HepG2 (cell line): ENCODE results near the gene BOD1L1. TPM values are rescaled to one million over a fixed set of nuclear protein-coding genes. Genes with fewer than 3 reads are reported as not detected.

Experiments
- ATAC-seq: fragments of 200-7000 bp; cut with Tn5 transposase; 3 replicates; pipeline ENCODE4 v1.9.1; 2020; ENCODE audit warnings: mild to moderate bottlenecking, moderate library complexity
- BruUV-seq: library from RNA; stranded (reverse); fragments of 400-500 nt; replicated peaks from 2 replicates; lab custom pipeline; 2021; lab: Mats Ljungman, UMichigan
- CTCF ChIA-PET: fragments of 300-600 bp; formaldehyde crosslinking; extraction: SDS; loops from one replicate; lab custom pipeline; 2021; ENCODE audit warnings: low total read pairs, inconsistent platforms, low intra/inter-chr PET ratio; lab: Yijun Ruan, JAX
- POLR2A ChIA-PET: fragments of 350-600 bp; sonication (Branson Sonifier 250); formaldehyde crosslinking; loops from one replicate; lab custom pipeline; 2020; ENCODE audit warnings: antibody characterized with exemption, inconsistent platforms; lab: Yijun Ruan, JAX
- DNase-seq: peaks from one replicate; pipeline ENCODE4 v3.0.0-alpha.2; 2015; ENCODE audit warnings: low spot score
- FAIRE-seq: peaks from 3 replicates; lab custom pipeline; 2011; peaks lifted over from hg19 to GRCh38; lab: Jason Lieb, UNC
- H2AFZ ChIP-seq: one replicate; pipeline ENCODE4 v1.6.1; 2011; ENCODE audit warnings: low read length, inconsistent platforms
- H3K27ac ChIP-seq: fragments of 300-600 bp; 3 replicates; pipeline ENCODE4 v1.8.0; 2011; ENCODE audit warnings: mixed run types, mild to moderate bottlenecking, mixed read lengths, low read length, inconsistent platforms; ENCODE audit not compliant: insufficient read depth; ENCODE audit errors: extremely low read length
- H3K27me3 ChIP-seq, 2 experiments: fragments of 200-600 bp in 1 of 2; 2 replicates in 1 of 2; 3 replicates in 1 of 2; pipeline versions ENCODE4 v1.6.0 to v1.8.0; 2011; ENCODE audit warnings: low read length in 2 of 2, mild to moderate bottlenecking in 2 of 2, moderate library complexity in 2 of 2, inconsistent platforms in 1 of 2; ENCODE audit not compliant: insufficient read depth in 2 of 2, control insufficient read depth in 1 of 2
- H3K36me3 ChIP-seq, 2 experiments: fragments of 200-600 bp in 1 of 2; replicated peaks in 1 of 2; 2 replicates in 1 of 2; 3 replicates in 1 of 2; pipeline versions ENCODE4 v1.5.1 to v1.8.0; 2011; ENCODE audit warnings: low read length in 2 of 2, inconsistent platforms in 1 of 2; ENCODE audit not compliant: insufficient read depth in 2 of 2, control insufficient read depth in 1 of 2
- H3K4me1 ChIP-seq: 2 replicates; pipeline ENCODE4 v1.5.1; 2012; ENCODE audit warnings: low read length, inconsistent platforms; ENCODE audit not compliant: insufficient read depth
- H3K4me2 ChIP-seq: 2 replicates; pipeline ENCODE4 v1.6.0; 2011; ENCODE audit warnings: low read depth, low read length, inconsistent platforms
- H3K4me3 ChIP-seq, 3 experiments: fragments of 200-600 bp in 1 of 3; sonication (generic), shearing (Covaris generic) in 1 of 3; replicated peaks in 1 of 3; 2 replicates each; pipeline ENCODE4 v1.5.1; 2011 to 2016; ENCODE audit warnings: low read length in 3 of 3, inconsistent platforms in 2 of 3, low read depth in 2 of 3, mild to moderate bottlenecking in 2 of 3, control low read depth in 1 of 3, mixed read lengths in 1 of 3; ENCODE audit not compliant: insufficient read depth in 1 of 3
- H3K79me2 ChIP-seq: one replicate; pipeline ENCODE4 v1.6.1; 2011; ENCODE audit warnings: low read length, inconsistent platforms; ENCODE audit not compliant: insufficient read depth
- H3K9ac ChIP-seq: 2 replicates; pipeline ENCODE4 v1.6.0; 2011; ENCODE audit warnings: mild to moderate bottlenecking, low read depth, low read length, inconsistent platforms; ENCODE audit not compliant: insufficient read depth
- H3K9me3 ChIP-seq: 2 replicates; pipeline ENCODE4 v1.5.1; 2012; ENCODE audit warnings: mild to moderate bottlenecking, low read length
- H4K20me1 ChIP-seq: 2 replicates; pipeline ENCODE4 v1.6.0; 2011; ENCODE audit warnings: inconsistent platforms, mild to moderate bottlenecking, low read length, moderate library complexity; ENCODE audit not compliant: insufficient read depth
- ATF7-NPFF ChIP-seq: sonication (generic); formaldehyde crosslinking; IDR thresholded peaks from 2 replicates; pipeline ENCODE4 v1.8.1; 2023; ENCODE audit warnings: mild to moderate bottlenecking, low read depth, missing genetic modification reagents, moderate library complexity
- CSRNP1 ChIP-seq: sonication (generic); formaldehyde crosslinking; IDR thresholded peaks from 2 replicates; pipeline ENCODE4 v1.8.1; 2023; ENCODE audit warnings: mild to moderate bottlenecking, missing genetic modification reagents
- CSRNP2 ChIP-seq: sonication (generic); formaldehyde crosslinking; conservative IDR thresholded peaks from 2 replicates; pipeline ENCODE4 v1.8.0; 2022; ENCODE audit warnings: low read depth, missing genetic modification reagents
- MED13 ChIP-seq: sonication (generic); formaldehyde crosslinking; IDR thresholded peaks from 2 replicates; pipeline ENCODE4 v1.5.0; 2020; ENCODE audit warnings: missing genetic modification reagents
- PRPF4 ChIP-seq: fragments of 200-400 bp; formaldehyde crosslinking; IDR thresholded peaks from 2 replicates; pipeline ENCODE4 v1.6.1; 2016; ENCODE audit warnings: low read length, low read depth; ENCODE audit not compliant: poor library complexity, severe bottlenecking
- ZNF382 ChIP-seq: sonication (generic); formaldehyde crosslinking; IDR thresholded peaks from 2 replicates; pipeline ENCODE4 v1.5.0; 2020; ENCODE audit warnings: missing genetic modification reagents, mild to moderate bottlenecking, borderline replicate concordance
- ZNF577 ChIP-seq: sonication (generic); formaldehyde crosslinking; IDR thresholded peaks from 2 replicates; pipeline ENCODE4 v1.4.0; 2020; ENCODE audit warnings: mild to moderate bottlenecking, low read depth, missing genetic modification reagents, borderline replicate concordance
- ZUFSP ChIP-seq: sonication (generic); formaldehyde crosslinking; IDR thresholded peaks from 2 replicates; pipeline ENCODE4 v1.9.0; 2021; ENCODE audit warnings: missing genetic modification reagents, mild to moderate bottlenecking, borderline replicate concordance
- WGBS: methylation state at CpG from one replicate; pipeline ENCODE4 v1.1.6; 2017; ENCODE audit warnings: low lambda C conversion rate; 5-methylcytosine and 5-hydroxymethylcytosine counted together
- in situ Hi-C: cut with HindIII; loops from 2 replicates; pipeline ENCODE4 v1.10.0; 2017; ENCODE audit warnings: low pct_unique_long_range_greater_than_20kb; ENCODE audit not compliant: extremely low pct_ligation_motif_present
- intact Hi-C: fragments of 100-400 bp; cut with micrococcal nuclease; formaldehyde crosslinking; loops from one replicate; pipeline ENCODE4 v1.10.0; 2022; ENCODE audit not compliant: unreplicated experiment
- polyA plus RNA-seq, 8 experiments: library from polyadenylated mRNA; depleted of rRNA in 3 of 8; stranded (reverse) in 7 of 8; unstranded in 1 of 8; fragments of >200 nt; fragmentation: Illumina TruSeq in 4 of 8; extraction: Trizol in 4 of 8; gene quantifications; 2 replicates each; pipeline versions ENCODE4 v1.2.1 to v1.2.3, GENCODE V29; 2011 to 2016; ENCODE audit warnings: low read depth in 4 of 8, missing spikeins in 1 of 8, mixed read lengths in 1 of 8; ENCODE audit not compliant: insufficient read depth in 1 of 8
- total RNA-seq, 5 experiments: library from RNA; depleted of rRNA; stranded (reverse); fragments of >200 nt; fragmentation: Illumina TruSeq; extraction: Trizol; gene quantifications; 2 replicates each; pipeline ENCODE4 v1.2.3, GENCODE V29; 2016; ENCODE audit warnings: low read depth in 1 of 5

The BOD1L1 gene
- total and polyA plus RNA-seq, 2 of the 13 experiments (the other 11 are each of a cell fraction or from before 2014, with no cell fraction given) = 11.7 to 17.9 TPM

GRCh38 chr4:13580036-13580435, 47.5 kb downstream of the BOD1L1 start:
- peaks cover 17 to 61% of the 10 kb centered on the region in 2 experiments for H3K36me3 ChIP-seq

More at GRCh38 chr4:13580036-13580435, 47.5 kb downstream of the BOD1L1 start:
- no peak overlapping the region for H3K27ac ChIP-seq
- no peak overlapping the region for H3K4me3 ChIP-seq
- intact Hi-C loops = no loop called here
- CTCF ChIA-PET = no interaction called here
- 91% methylated on average over 2 of the region's 2 CpGs for WGBS
- H3K27me3 ChIP-seq = no peaks in the 10 kb centered on the region
- no peaks in the 10 kb centered on the region for H3K9me3 ChIP-seq
- no peaks in the 10 kb centered on the region for H4K20me1 ChIP-seq
- ATAC-seq (no peak), FAIRE-seq (no peak)
- TF ChIP-seq ZUFSP (CRISPR knock-in tag) = no peak
- TF ChIP-seq PRPF4 = no peak
- no peak for TF ChIP-seq ATF7-NPFF (CRISPR knock-in tag)
- TF ChIP-seq CSRNP1 (CRISPR knock-in tag) = no peak
- no peak for TF ChIP-seq MED13 (CRISPR knock-in tag)
- TF ChIP-seq ZNF577 (CRISPR knock-in tag) = no peak
- TF ChIP-seq ZNF382 (CRISPR knock-in tag) = no peak
- TF ChIP-seq CSRNP2 (CRISPR knock-in tag) = no peak
- TF ChIP-seq, all 625 proteins: peak for 0
- Histone ChIP-seq H3K4me2 (no peak overlapping the region), H3K79me2 (no peaks in the 10 kb centered on the region), H3K4me1 (no peaks in the 10 kb centered on the region), H2AFZ (no peak overlapping the region), H3K9ac (no peak overlapping the region)
- in situ Hi-C loops = no loop called here
- no TSS peak for BruUV-seq
- POLR2A ChIA-PET = no interaction called here
- DNase-seq = no peak
